Panc1 (cell line): ENCODE measurements around the gene FAM199X.

Experiments used
- CTCF ChIP-seq: fragments of 450-650 bp; IDR thresholded peaks from 2 replicates; pipeline ENCODE4 v1.5.1; 2017; ENCODE audit warnings: mild to moderate bottlenecking
- POLR2AphosphoS5 ChIP-seq: IDR thresholded peaks from 2 replicates; pipeline ENCODE4 v1.6.1; 2012; ENCODE audit warnings: mild to moderate bottlenecking, low read depth, low read length, moderate library complexity
- REST ChIP-seq, 2 experiments: IDR thresholded peaks; 2 replicates each; pipeline ENCODE4 v1.6.1; 2011 to 2012; ENCODE audit warnings: low read depth in 2 of 2, control low read depth in 1 of 2, low read length in 1 of 2, mild to moderate bottlenecking in 1 of 2, moderate library complexity in 1 of 2; ENCODE audit not compliant: insufficient read depth in 1 of 2

GRCh38 chrX:104211187-104211586, 44.9 kb downstream of the FAM199X start:
- no peak for TF ChIP-seq CTCF
- no peak for TF ChIP-seq POLR2AphosphoS5
- TF ChIP-seq REST (IDR thresholded peaks at IDR 0.05; ENCODE audit: insufficient read depth in 1 of 2, low read depth in 2 of 2, low read length in 1 of 2) = no peak
